Measurements from ENCODE around the gene CHRND. TPM values are rescaled to one million over a fixed set of nuclear protein-coding genes. Genes with fewer than 3 reads are reported as not detected.

CHRND gene
- total RNA-seq (2022): not detected in 2 replicates
- Bru-seq, nascent RNA: not detected
- BruChase-seq, experiment 1, labeled RNA remaining after a 2-hour chase: not detected
- percentile 8 among the genes with signal in this experiment for BruChase-seq, experiment 2, labeled RNA remaining after a 6-hour chase
- long read RNA-seq: 0 reads

GRCh38 chr2:232525791-232526371, at the start of gene CHRND:
CHRND (plus strand) TSS chr2:232526160; CDS start chr2:232526216, 56 bp downstream.
- Histone ChIP-seq H3K4me3 (ENCODE audit: low read depth, low read length) (no peak within 1 kb of the TSS), H3K36me3 (ENCODE audit: control insufficient read depth, insufficient read depth, low read length) (no peaks in the 10 kb centered on the region), H3K9me3 (no peaks in the 10 kb centered on the region), H3K4me1 (no peaks in the 10 kb centered on the region), H3K27me3 (replicated peaks; ENCODE audit: control insufficient read depth, insufficient read depth, low read length) (no peaks in the 10 kb centered on the region)
- TF ChIP-seq CTCF (IDR thresholded peaks at IDR 0.05; ENCODE audit: insufficient read depth in 1 of 2, low read depth in 1 of 2, low read length in 1 of 2, severe bottlenecking in 1 of 2, unreplicated experiment in 1 of 2): no peak
- H3K27me3 Mint-ChIP-seq (ENCODE audit: insufficient read depth, unreplicated experiment): no peaks in the 10 kb centered on the region
- BruUV-seq (replicated peaks): no TSS peak
- H3K36me3 Mint-ChIP-seq (ENCODE audit: insufficient read depth, unreplicated experiment): peaks cover 6% of the 10 kb centered on the region
- no peak within 1 kb of the TSS for H3K27ac Mint-ChIP-seq (ENCODE audit: unreplicated experiment)
- intact Hi-C loops (cut with micrococcal nuclease; ENCODE audit: unreplicated experiment): no loop called here
- no peaks in the 10 kb centered on the region for H3K9me3 Mint-ChIP-seq (ENCODE audit: unreplicated experiment)
- H3K4me1 Mint-ChIP-seq (ENCODE audit: low read depth, unreplicated experiment): no peaks in the 10 kb centered on the region
- ChIA-PET CTCF (no interaction called here), POLR2A (no interaction called here)
- H3K4me3 Mint-ChIP-seq (ENCODE audit: unreplicated experiment): no peak within 1 kb of the TSS
- no peak for DNase-seq

- no TSS peak for BruUV-seq (replicated peaks)
- no peaks in the 10 kb centered on the region for H3K9me3 ChIP-seq
- H3K36me3 ChIP-seq (ENCODE audit: control insufficient read depth, insufficient read depth, low read length): no peaks in the 10 kb centered on the region
- CTCF ChIA-PET: no interaction called here
- no peak overlapping the region for H3K27ac Mint-ChIP-seq (ENCODE audit: unreplicated experiment)
- peaks cover 14% of the 10 kb centered on the region for H3K9me3 Mint-ChIP-seq (ENCODE audit: unreplicated experiment)
- POLR2A ChIA-PET: no interaction called here
- TF ChIP-seq CTCF (IDR thresholded peaks at IDR 0.05; ENCODE audit: insufficient read depth in 1 of 2, low read depth in 1 of 2, low read length in 1 of 2, severe bottlenecking in 1 of 2, unreplicated experiment in 1 of 2): no peak
- no peaks in the 10 kb centered on the region for H3K36me3 Mint-ChIP-seq (ENCODE audit: insufficient read depth, unreplicated experiment)
- no peak overlapping the region for H3K4me3 ChIP-seq (ENCODE audit: low read depth, low read length)
- peaks cover 2% of the 10 kb centered on the region for H3K27me3 Mint-ChIP-seq (ENCODE audit: insufficient read depth, unreplicated experiment)
- H3K4me1 Mint-ChIP-seq (ENCODE audit: low read depth, unreplicated experiment): no peaks in the 10 kb centered on the region
- intact Hi-C loops (cut with micrococcal nuclease; ENCODE audit: unreplicated experiment): no loop called here
- DNase-seq: no peak
- H3K4me3 Mint-ChIP-seq (ENCODE audit: unreplicated experiment): no peak overlapping the region
- no peaks in the 10 kb centered on the region for H3K4me1 ChIP-seq
- no peaks in the 10 kb centered on the region; the same call in 1 of the 2 replicates for H3K27me3 ChIP-seq (replicated peaks; ENCODE audit: control insufficient read depth, insufficient read depth, low read length)
Observed at GRCh38 chr2:232476791-232477190, 49.2 kb upstream of the CHRND start.

- intact Hi-C loops (cut with micrococcal nuclease; ENCODE audit: unreplicated experiment): no loop called here
- no peaks in the 10 kb centered on the region for H3K4me1 Mint-ChIP-seq (ENCODE audit: low read depth, unreplicated experiment)
- CTCF ChIA-PET: no interaction called here
- H3K4me3 Mint-ChIP-seq (ENCODE audit: unreplicated experiment): no peak overlapping the region
- Histone ChIP-seq H3K9me3 (no peaks in the 10 kb centered on the region), H3K4me1 (no peaks in the 10 kb centered on the region), H3K4me3 (ENCODE audit: low read depth, low read length) (no peak overlapping the region), H3K36me3 (ENCODE audit: control insufficient read depth, insufficient read depth, low read length) (no peaks in the 10 kb centered on the region), H3K27me3 (replicated peaks; ENCODE audit: control insufficient read depth, insufficient read depth, low read length) (no peaks in the 10 kb centered on the region; the same call in 1 of the 2 replicates)
- POLR2A ChIA-PET: no interaction called here
- H3K27ac Mint-ChIP-seq (ENCODE audit: unreplicated experiment): no peak overlapping the region
- H3K9me3 Mint-ChIP-seq (ENCODE audit: unreplicated experiment): peaks cover 3% of the 10 kb centered on the region
- TF ChIP-seq CTCF (IDR thresholded peaks at IDR 0.05; ENCODE audit: insufficient read depth in 1 of 2, low read depth in 1 of 2, low read length in 1 of 2, severe bottlenecking in 1 of 2, unreplicated experiment in 1 of 2): no peak
- peaks cover 1% of the 10 kb centered on the region for H3K27me3 Mint-ChIP-seq (ENCODE audit: insufficient read depth, unreplicated experiment)
- no TSS peak for BruUV-seq (replicated peaks)
- no peak for DNase-seq
- H3K36me3 Mint-ChIP-seq (ENCODE audit: insufficient read depth, unreplicated experiment): no peaks in the 10 kb centered on the region
Observed at GRCh38 chr2:232477751-232478510, 48.0 kb upstream of the CHRND start.
